Measurements from ENCODE around the gene MAEA. TPM values are rescaled to one million over a fixed set of nuclear protein-coding genes. Genes with fewer than 3 reads are reported as not detected.

Gene MAEA
- total and polyA plus RNA-seq, 2 of the 8 experiments (the other 6 are each of a cell fraction or from before 2014, with no cell fraction given), result 75.8 to 133 TPM

- DNase-seq (ENCODE audit: low read depth in 1 of 2, low spot score in 2 of 2) (peak; percentile 36 to 93), FAIRE-seq (no peak)
- Histone ChIP-seq H3K27me3 (replicated peaks in 1 of 4; ENCODE audit: control insufficient read depth in 3 of 4, extremely low read depth in 1 of 4, insufficient read depth in 3 of 4, low read length in 3 of 4) (no peaks in the 10 kb centered on the region), H3K18ac (ENCODE audit: extremely low read depth, low read length) (no peak overlapping the region; the same call in 1 of the 2 replicates), H3K4me1 (replicated peaks in 1 of 4; ENCODE audit: control insufficient read depth in 3 of 4, insufficient read depth in 4 of 4, low read length in 3 of 4) (no peaks in the 10 kb centered on the region; a peak in 1 of 7 replicates), H3K79me2 (ENCODE audit: control insufficient read depth in 1 of 2, insufficient read depth in 2 of 2, low read length in 2 of 2) (no peaks in the 10 kb centered on the region), H3K4me3 (ENCODE audit: extremely low read depth in 1 of 4, insufficient read depth in 2 of 4, low read depth in 3 of 4, low read length in 4 of 4) (no peak overlapping the region), H4K91ac (replicated peaks; ENCODE audit: insufficient read length, low read length) (no peak overlapping the region), H4K20me1 (replicated peaks in 1 of 2; ENCODE audit: control insufficient read depth in 1 of 2, insufficient read depth in 2 of 2, low read length in 2 of 2) (peaks cover 3 to 20% of the 10 kb centered on the region in 2 experiments), H2BK15ac (ENCODE audit: low read length) (no peak overlapping the region), H3K27ac (ENCODE audit: low read depth, low read length) (no peak overlapping the region), H3K14ac (ENCODE audit: insufficient read length) (no peak overlapping the region), H3K4me2 (ENCODE audit: insufficient read depth in 1 of 2, low read depth in 2 of 2, low read length in 2 of 2) (no peak overlapping the region), H2BK12ac (ENCODE audit: low read depth, low read length) (no peak overlapping the region), H3K23ac (ENCODE audit: insufficient read length) (no peak overlapping the region), H3K36me3 (ENCODE audit: control insufficient read depth in 2 of 4, insufficient read depth in 4 of 4, low read length in 3 of 4) (peaks cover 0 to 29% (median 1%) of the 10 kb centered on the region in 4 experiments; a peak in 4 of 8 replicates), H2BK5ac (ENCODE audit: low read depth, low read length) (no peak overlapping the region), H3K56ac (replicated peaks; ENCODE audit: insufficient read length, low read depth, low read length) (no peak overlapping the region), H2AFZ (ENCODE audit: low read length) (no peak overlapping the region), H2BK120ac (replicated peaks; ENCODE audit: low read depth, low read length) (no peak overlapping the region), H3K9me3 (ENCODE audit: insufficient read depth in 2 of 2, low read depth in 1 of 2, low read length in 1 of 2) (no peaks in the 10 kb centered on the region), H2AK5ac (ENCODE audit: low read depth, low read length) (no peak overlapping the region), H3K79me1 (ENCODE audit: low read depth, low read length) (no peaks in the 10 kb centered on the region; the same call in 1 of the 2 replicates), H3K9ac (replicated peaks in 1 of 4; ENCODE audit: extremely low read depth in 1 of 4, low read depth in 3 of 4, low read length in 3 of 4) (no peak overlapping the region), H3K4ac (replicated peaks; ENCODE audit: insufficient read length, low read depth, low read length) (no peak overlapping the region), H4K8ac (ENCODE audit: extremely low read depth, insufficient read depth, low read length) (peak overlapping the region; percentile 45; the same call in 1 of the 2 replicates), H2BK20ac (ENCODE audit: low read length) (no peak overlapping the region), H4K5ac (ENCODE audit: insufficient read length, low read depth, low read length) (no peak overlapping the region), H3K23me2 (ENCODE audit: low read depth, low read length) (no peaks in the 10 kb centered on the region)
- ChIA-PET CTCF (ENCODE audit: partially characterized antibody) (interaction anchor here (0.6 to 6.1 kb wide), 49 partner anchors 9 to 374 kb away, joined by 3 to 58 read pairs (median 3); partner anchors contain the start of gene UVSSA), POLR2A (ENCODE audit: partially characterized antibody) (interaction anchor here (0.7 to 1.0 kb wide), 5 partner anchors 8 to 485 kb away, joined by 3 to 6 read pairs (median 3); partner anchors contain the start of gene UVSSA)
- WGBS, 2 experiments (ENCODE audit: extremely low coverage in 1 of 2, insufficient coverage in 1 of 2, insufficient read length in 1 of 2, insufficient replicate concordance in 2 of 2, low coverage in 1 of 2, low lambda C conversion rate in 2 of 2, missing lambda C conversion rate in 1 of 2), result 81% methylated on average over 27 of the region's 28 CpGs; no CpG with 5 or more reads in 1 of the 2 experiments
- no peak for TF ChIP-seq JUN (IDR thresholded peaks at IDR 0.05; ENCODE audit: low read depth, low read length)
- 0 out of 2 replicates have a peak, but pooled peaks have one; percentile 14 for TF ChIP-seq ATF3 (IDR thresholded peaks at IDR 0.05; ENCODE audit: insufficient read depth, low read depth, low read length)
- peak in 2 of 3 experiments; percentile 74 to 82; a peak in 3 of 4 replicates for TF ChIP-seq CTCF (IDR thresholded peaks at IDR 0.05; ENCODE audit: control extremely low read depth in 1 of 3, insufficient read depth in 1 of 3, low read depth in 1 of 3, low read length in 3 of 3)
- peak; percentile 74 to 81 for TF ChIP-seq RAD21 (IDR thresholded peaks at IDR 0.05 in 1 of 2, conservative IDR thresholded peaks at IDR 0.05 in 1 of 2; ENCODE audit: low read depth in 2 of 2, low read length in 2 of 2)
- peak; percentile 52; the same call in 1 of the 2 replicates for TF ChIP-seq GABPA (IDR thresholded peaks at IDR 0.05; ENCODE audit: borderline replicate concordance, insufficient read depth, low read length)
These were observed 66.7 kb downstream of the MAEA start for GRCh38 chr4:1356181-1356998.

Data from H1 (cell line).